ENCODE data around the gene QRFP. TPM values are rescaled to one million over a fixed set of nuclear protein-coding genes. Genes with fewer than 3 reads are reported as not detected.

Gene QRFP
- polyA plus RNA-seq, 3 donors: 0.40 to 0.58 (median 0.56) TPM

DNA sequence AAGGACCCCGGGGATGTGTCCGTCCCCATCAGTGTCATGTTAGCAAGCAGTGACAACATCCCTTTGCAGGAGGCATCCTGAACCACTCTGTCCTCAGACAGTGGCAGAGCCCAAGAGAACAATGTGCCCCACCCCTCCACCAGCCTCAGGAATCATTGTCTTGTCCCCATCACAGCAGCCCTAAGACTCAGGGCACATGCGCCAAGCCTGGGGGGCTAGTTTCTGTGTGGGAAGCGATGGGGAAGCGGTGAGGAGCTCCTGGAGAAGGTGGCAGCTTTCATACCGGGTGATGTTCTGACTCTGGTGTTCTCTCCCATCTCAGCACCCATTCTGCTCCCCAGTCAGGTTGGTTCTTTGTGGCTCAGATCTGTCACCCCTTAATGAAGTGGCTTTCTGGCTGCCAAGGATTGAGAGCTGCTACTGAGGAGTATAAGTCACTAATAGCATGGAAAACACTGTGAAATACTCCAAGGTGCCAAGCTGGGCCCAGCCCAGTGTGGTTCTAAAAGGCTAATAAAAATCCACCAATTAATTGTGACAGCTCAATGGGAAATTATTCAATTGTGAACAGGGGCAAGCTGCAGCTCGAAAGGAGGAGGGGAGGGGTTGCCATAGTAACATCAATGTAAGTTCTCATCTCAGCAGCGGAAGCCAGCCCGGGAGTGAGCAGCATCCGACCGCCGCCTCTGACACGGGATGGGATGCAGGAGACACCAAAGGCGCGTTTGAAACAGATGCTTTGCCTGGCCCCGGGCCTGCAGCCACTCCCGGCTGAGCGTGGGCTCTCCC lies 4.7 kb downstream of the QRFP start:
- DNase-seq: no peak

DNA sequence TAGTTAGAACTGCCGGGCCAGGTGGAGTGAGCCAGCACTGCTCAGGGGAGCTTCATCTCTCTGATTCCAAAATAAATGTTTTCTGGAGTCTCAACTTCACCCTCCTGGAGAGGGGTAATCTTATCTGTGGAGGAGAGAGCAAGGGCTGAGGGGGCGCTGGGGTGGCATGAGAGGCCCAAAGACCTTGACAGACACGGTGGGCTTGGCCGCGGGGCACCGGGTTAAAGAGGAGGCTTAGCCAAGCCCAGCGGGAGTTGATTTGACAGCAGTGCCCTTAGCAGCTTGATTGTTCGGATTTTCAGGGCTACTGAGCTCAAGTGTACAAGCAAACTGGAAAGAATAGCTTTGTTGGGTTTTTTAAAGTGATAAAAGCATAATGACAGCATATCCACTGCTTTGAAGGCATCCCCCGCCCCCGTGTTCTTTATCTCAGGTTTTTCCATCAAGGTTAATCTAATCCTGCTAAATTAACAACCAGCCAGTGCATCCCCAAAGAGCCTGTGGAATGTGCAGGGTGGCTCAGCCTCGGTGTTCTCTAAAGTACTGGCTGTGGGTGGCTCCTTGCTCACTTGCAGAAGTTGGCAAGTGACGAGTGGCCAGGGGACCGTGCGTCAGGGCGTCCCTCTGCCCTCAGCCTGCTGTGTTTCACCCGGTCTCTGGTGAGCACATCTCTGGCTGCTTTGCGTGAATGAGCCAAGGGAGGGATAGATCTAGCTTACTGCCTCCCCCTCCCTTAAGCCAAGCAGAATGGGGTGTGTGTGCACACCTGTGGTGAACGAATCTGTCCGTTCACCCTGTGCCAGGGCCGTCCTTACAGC lies 5.5 kb downstream of the QRFP start:
- DNase-seq: no peak

DNA sequence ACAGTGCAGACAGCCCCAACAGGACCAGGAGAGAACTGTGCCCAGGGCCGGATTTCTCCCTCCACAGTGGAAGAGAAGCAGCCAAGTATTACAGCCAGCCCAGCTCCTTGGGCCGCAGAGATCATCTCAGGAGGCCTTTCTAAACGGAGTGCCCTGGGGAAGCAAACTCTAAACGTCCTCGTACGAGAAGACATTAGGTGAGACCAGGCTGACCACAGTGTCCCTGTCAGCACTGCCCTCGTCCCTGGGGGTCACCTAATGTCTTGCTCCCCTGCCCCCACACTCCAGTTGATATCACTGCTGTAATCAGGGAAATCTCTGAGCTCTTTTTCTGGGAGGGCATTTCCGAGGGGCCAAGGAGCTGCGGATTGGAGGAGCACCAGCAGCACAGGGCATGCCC lies 6.5 kb downstream of the QRFP start:
- no peak for DNase-seq

DNA sequence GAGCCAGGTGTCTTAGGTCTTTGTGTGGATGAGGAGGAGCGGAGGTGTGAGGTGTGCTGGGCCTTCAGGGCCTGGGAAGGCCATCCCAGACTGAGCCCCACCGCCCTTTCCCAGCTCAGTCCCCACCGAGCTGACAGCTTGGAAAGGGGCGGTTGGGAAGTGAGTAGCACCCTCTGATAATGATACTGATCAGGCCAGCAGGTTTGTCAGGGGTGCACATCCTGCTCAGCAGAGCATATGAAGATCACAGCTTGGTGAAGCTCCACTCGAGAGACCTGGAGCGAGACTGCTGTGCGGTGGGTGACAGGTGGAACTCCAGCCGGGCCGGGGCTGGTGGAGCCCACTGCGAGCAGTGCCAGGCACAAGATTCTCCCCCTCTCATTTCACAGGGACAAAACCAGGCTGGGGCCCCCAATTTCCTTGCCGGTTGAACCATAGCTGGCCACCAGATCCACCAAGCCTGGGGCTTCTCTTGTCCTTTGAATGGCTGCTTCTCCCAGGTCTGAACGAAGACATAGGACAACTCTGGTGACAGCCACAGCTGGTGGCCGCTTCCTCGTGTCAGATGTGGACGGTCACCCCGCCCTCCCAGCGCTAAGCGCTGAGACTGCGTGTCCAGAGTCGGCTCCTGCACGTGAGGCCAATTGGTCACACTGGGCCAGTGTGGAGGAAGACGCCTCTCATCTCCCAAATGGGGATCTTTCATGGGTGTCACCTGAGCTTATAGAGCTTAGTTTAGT lies 8.3 kb downstream of the QRFP start:
- no peak for DNase-seq

DNA sequence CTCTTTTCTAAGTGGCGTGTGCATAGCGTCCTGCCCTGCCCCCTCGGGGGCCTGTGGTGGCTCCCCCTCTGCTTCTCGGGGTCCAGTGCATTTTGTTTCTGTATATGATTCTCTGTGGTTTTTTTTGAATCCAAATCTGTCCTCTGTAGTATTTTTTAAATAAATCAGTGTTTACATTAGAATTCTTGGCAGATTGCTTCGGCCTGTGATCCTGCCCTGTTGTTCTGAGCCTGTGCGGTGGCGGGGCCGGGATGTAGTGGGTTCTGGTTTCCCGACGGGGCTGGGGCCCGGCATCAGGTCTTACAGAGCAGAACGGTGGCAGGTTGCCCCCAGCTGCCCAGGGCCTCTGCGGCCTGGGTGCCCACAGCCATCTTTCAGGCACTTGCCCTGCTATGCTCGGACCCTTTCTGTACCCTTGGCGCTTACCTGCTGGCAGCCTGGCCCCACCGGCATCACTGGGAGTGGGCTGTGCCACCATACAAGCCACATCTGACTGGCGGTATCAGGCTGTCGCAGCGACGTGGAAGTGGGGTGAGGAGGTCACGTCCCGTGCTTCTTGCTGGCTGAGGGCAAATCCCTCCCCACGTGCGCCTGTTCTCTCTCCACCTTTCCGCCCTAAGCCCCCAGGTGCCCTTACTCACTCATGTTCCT lies 9.0 kb downstream of the QRFP start:
- no peak for DNase-seq

DNA sequence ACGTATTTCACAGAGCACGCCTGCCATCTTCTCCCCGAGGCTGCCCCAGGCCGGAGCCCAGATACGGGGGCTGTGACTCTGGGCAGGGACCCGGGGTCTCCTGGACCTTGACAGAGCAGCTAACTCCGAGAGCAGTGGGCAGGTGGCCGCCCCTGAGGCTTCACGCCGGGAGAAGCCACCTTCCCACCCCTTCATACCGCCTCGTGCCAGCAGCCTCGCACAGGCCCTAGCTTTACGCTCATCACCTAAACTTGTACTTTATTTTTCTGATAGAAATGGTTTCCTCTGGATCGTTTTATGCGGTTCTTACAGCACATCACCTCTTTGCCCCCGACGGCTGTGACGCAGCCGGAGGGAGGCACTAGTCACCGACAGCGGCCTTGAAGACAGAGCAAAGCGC lies 9.6 kb downstream of the QRFP start:
- DNase-seq: no peak

DNA sequence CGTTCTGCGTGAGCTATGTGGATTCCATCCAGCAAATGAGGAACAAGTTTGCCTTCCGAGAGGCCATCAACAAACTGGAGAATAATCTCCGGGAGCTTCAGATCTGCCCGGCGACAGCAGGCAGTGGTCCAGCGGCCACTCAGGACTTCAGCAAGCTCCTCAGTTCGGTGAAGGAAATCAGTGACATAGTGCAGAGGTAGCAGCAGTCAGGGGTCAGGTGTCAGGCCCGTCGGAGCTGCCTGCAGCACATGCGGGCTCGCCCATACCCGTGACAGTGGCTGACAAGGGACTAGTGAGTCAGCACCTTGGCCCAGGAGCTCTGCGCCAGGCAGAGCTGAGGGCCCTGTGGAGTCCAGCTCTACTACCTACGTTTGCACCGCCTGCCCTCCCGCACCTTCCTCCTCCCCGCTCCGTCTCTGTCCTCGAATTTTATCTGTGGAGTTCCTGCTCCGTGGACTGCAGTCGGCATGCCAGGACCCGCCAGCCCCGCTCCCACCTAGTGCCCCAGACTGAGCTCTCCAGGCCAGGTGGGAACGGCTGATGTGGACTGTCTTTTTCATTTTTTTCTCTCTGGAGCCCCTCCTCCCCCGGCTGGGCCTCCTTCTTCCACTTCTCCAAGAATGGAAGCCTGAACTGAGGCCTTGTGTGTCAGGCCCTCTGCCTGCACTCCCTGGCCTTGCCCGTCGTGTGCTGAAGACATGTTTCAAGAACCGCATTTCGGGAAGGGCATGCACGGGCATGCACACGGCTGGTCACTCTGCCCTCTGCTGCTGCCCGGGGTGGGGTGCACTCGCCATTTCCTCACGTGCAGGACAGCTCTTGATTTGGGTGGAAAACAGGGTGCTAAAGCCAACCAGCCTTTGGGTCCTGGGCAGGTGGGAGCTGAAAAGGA lies 10.9 kb downstream of the QRFP start:
- DNase-seq: no peak

DNA sequence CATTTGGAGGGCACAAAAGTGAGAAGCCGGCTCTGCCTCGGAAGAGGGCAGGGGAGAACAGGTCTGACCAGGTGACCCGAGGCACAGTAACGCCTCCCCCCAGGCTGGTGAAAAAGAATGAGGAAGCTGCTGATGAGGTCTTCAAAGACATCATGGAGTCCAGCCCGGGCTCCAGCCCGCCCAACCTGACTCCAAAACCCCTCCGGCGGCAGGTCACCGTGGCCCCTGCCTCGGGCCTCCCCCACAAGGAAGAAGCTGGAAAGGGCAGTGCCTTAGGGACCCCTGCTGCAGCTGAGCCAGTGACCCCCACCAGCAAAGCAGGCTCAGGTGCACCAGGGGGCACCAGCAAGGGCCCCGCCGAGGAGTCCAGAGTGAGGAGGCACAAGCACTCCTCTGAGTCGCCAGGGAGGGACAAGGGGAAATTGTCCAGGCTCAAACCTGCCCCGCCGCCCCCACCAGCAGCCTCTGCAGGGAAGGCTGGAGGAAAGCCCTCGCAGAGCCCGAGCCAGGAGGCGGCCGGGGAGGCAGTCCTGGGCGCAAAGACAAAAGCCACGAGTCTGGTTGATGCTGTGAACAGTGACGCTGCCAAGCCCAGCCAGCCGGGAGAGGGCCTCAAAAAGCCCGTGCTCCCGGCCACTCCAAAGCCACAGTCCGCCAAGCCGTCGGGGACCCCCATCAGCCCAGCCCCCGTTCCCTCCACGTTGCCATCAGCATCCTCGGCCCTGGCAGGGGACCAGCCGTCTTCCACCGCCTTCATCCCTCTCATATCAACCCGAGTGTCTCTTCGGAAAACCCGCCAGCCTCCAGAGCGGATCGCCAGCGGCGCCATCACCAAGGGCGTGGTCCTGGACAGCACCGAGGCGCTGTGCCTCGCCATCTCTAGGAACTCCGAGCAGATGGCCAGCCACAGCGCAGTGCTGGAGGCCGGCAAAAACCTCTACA lies 11.8 kb downstream of the QRFP start:
- DNase-seq: no peak

DNA sequence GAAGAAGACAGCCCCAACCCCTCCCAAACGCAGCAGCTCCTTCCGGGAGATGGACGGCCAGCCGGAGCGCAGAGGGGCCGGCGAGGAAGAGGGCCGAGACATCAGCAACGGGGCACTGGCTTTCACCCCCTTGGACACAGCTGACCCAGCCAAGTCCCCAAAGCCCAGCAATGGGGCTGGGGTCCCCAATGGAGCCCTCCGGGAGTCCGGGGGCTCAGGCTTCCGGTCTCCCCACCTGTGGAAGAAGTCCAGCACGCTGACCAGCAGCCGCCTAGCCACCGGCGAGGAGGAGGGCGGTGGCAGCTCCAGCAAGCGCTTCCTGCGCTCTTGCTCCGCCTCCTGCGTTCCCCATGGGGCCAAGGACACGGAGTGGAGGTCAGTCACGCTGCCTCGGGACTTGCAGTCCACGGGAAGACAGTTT lies 12.5 kb downstream of the QRFP start:
- no peak for DNase-seq

DNA sequence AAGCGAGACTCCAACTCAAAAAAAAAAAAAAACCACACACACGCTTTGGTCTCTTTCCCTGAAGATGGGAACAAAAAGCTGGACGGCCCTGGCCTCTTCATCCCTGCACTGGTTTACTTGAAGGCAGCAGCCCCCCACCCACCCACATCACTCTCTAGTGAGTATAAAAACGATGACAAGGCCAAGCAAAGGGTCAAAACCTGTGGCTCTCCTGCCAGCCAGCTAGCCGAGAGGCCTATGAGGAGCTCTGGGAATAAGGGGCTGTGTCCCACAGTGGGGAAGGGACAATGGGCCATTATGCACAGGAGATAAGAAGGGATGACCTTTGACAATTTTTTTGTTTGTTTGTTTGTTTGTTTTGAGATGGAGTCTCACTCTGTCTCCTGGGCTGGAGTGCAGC lies 13.1 kb downstream of the QRFP start:
- DNase-seq: no peak

DNA sequence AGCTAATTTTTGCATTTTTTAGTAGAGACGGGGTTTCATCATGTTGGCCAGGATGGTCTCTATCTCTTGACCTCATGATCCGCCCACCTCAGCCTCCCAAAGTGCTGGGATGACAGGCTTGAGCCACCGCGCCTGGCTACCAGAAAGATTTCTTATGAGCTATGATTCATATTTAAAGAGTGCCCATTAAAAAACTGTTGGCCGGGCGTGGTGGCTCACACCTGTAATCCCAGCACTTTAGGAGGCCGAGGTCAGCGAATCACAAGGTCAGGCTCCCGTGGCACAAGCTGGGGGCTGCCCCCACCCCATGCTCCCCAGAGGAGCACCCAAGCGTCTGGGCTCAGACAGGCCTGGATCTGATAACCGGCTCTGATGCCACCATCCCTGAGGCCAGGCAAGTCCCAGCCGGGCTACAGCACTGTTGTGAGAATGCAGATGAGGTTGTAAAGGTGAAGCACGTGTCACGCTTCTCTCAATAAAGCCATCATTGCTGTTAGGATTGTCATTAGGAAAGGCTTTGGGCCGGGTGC lies 13.9 kb downstream of the QRFP start:
- no peak for DNase-seq

DNA sequence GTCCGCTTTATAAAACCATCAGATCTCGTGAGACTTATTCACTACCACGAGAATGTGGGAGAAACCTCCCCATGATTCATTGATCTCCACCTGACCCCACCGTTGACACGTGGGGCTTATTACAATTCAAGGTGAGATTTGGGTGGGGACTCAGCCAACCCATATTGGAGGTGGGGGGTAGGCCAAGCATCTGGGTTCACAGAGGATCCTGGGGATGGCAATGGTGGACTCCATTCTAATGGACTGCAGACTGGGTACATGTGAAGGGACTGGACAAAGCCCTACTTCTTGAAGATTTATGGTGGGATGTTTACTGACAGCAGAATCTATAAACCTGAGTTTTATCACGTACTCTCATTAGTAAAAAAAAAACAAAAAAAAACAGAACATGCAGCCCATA lies 15.1 kb downstream of the QRFP start:
- no peak for DNase-seq

DNA sequence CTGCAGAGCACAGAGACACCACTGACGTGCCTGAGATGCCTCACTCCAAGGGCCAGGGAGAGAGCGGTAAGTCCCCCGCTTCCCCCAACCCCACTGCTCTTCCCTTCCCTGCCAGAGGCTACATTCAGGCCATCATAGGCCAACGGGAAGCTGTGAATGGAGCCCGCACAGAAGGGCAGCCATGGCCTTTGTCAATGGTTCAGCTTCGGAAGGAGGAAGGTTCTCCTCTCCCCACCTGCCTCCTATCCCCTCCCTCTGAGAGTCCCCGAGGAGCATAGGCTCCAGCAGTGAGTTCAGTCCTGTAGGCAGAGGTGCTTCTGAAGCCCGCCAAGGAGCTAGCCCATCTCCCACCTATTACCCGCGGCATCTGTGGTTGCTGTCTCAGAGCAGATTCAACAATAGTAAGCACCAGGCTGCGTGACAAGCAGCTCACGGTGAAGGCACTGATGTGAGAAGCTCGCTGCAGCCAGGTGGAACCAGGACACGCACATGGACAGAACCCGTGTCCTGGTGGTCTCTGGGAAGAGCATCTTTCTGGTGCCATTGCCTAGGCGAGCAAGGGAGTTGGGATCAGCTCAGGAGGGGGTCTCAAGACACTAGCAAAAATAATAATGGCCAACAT lies 15.9 kb downstream of the QRFP start:
- DNase-seq: no peak

DNA sequence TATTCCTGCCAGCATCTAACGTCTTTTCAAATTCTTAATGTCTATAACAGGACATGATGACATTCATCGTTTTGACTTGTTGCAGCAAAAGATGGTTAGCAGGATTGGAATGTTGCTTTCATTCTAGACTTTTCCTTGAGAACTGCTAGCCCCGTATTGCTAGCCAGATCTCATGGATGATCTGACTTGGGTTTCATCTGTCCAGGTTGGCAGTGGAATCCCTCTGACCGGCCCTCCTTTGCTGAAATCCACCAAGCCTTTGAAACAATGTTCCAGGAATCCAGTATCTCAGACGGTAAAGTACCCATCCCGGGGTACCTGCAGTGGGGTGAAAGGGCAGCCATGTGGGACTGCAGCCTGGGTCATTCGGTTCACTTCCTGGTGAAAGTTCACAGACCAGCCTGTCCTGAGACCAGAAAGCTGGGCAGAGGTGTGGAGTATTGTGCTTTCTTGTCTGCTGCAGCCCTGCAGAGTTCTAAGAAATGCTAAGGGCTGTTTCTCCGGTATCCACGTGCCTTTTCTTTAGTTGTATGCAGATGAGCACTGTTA lies 16.7 kb downstream of the QRFP start:
- no peak for DNase-seq

DNA sequence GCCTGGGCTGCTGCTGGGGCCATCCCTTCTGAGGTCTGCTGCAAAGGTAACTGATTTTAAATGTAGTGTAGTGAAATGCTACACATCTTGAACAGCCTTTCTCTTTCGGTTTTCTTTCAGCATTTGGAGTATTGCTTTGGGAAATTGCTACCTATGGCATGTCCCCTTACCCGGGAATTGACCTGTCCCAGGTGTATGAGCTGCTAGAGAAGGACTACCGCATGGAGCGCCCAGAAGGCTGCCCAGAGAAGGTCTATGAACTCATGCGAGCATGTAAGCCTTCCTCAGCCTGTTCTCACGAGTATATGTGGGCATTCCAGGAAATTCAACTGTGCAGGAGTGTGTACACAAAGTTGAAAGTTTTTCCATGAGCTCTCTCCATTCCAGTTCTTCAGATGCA lies 18.3 kb downstream of the QRFP start:
- DNase-seq: no peak

DNA sequence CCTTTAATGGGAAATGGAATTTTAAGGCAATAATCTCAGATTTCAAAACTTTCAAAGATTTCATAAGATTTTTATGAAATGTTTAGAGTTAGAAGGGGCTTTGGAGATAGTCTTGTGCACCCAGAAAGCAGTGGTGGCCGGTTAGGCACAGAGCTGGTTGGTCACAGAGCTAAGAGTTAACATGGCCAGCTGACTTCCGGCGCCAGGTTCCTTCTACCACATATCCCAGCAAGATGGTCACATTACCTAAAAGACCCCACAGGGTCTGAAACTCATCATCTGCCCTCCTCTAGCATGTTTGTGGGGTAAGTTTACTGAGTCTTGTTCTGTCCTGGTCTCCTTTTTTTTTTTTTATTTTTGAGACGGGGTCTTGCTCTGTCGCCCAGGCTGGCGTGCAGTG lies 19.3 kb downstream of the QRFP start:
- no peak for DNase-seq

DNA sequence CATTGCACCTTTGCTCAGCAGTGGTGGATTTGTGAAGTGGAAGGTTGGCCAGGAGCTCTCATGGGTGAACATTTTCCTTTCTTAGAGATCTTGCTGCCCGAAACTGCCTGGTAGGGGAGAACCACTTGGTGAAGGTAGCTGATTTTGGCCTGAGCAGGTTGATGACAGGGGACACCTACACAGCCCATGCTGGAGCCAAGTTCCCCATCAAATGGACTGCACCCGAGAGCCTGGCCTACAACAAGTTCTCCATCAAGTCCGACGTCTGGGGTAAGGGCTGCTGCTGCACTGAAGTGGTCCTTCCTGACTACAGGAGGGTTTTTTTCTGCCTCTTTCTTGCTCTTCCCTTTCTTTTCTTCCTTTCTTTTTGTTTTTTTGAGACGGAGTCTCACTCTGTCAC lies 21.8 kb downstream of the QRFP start:
- DNase-seq: no peak

DNA sequence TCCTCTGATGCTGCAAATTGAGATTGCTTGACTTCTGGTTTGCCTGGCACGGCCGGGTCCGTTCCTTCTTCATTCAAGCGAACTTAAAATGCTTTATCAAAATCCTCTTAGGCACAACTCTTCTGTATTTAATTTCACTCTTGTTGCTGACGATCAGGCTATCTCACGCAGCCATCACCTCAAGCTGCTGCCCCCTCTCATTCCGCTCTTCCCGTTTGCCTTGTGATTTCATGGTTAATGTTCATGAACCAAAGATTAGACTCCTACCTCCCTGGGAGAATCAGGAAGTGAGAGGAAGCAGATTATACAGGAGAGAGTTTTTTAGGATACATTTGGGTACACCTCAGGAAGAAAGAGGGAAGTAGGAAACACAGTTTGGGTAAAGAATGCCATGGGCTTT lies 22.6 kb downstream of the QRFP start:
- no peak for DNase-seq
